AG09319 (cell line): ENCODE measurements around the gene ZNF236.
A peak's percentile ranks its signal among the peaks of the same experiment; 100 is the strongest.

Experiments used
- DNase-seq: peaks from one replicate; pipeline ENCODE4 v3.0.0-alpha.2; 2010; ENCODE audit warnings: low read depth; ENCODE audit errors: extremely low read depth
- TF ChIP-seq, protein P1 (sequence below): IDR thresholded peaks from 2 replicates; pipeline ENCODE4 v1.5.1; 2011; ENCODE audit warnings: low read depth, mild to moderate bottlenecking, inconsistent platforms, low read length, moderate library complexity

ZNF236 gene

DNA sequence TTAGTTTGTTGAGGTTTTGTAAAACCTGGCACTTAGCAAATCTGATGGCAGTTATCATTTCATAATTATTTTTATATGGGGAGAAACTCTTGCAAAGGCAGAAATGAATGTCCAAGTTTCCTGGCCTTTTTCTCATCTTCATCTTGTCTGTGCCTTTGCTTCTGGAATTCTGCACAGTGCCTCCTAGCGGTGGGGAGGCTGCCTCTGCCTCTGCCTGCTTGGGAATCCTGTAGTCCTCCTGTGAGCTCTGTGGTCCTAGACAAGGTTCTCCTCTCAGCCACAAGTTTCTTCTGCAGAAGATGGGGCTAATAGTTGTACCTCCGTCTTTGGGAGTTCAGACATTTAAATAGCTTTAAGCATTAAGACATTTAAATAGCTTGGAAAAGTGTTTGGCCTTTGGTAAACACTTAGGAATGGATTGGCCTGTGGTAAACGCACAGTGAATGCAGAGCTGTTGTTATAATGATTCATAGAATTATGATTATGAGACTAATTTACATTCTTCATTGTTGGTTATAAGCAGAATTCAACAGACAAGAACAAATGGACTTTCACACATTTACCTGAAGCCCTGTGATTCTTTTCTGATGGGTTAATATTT is 101.2 kb downstream of the ZNF236 start:
- DNase-seq: no peak
- TF ChIP-seq, protein P1, sequence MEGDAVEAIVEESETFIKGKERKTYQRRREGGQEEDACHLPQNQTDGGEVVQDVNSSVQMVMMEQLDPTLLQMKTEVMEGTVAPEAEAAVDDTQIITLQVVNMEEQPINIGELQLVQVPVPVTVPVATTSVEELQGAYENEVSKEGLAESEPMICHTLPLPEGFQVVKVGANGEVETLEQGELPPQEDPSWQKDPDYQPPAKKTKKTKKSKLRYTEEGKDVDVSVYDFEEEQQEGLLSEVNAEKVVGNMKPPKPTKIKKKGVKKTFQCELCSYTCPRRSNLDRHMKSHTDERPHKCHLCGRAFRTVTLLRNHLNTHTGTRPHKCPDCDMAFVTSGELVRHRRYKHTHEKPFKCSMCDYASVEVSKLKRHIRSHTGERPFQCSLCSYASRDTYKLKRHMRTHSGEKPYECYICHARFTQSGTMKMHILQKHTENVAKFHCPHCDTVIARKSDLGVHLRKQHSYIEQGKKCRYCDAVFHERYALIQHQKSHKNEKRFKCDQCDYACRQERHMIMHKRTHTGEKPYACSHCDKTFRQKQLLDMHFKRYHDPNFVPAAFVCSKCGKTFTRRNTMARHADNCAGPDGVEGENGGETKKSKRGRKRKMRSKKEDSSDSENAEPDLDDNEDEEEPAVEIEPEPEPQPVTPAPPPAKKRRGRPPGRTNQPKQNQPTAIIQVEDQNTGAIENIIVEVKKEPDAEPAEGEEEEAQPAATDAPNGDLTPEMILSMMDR: peak; percentile 40

DNA sequence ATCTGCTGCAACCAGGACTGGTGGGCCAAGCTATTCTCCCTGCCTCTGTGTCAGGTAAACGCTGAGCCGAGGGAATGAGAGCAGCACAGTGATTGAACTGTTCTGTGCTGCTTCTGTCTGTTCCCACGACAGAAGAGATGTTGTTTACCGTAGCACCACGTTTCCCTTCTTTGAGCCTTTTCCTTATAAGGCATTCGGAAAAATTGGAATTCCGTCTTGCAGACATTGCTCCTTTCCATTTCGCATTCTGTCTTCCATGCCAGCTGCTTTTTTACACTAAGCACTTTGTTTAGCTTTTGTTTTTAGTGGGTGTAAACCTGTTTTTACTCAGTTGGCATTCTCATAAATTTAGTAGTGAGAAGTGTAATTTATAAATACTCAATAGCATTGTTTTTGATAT is 103.1 kb downstream of the ZNF236 start:
- TF ChIP-seq, protein P1: no peak
- DNase-seq: no peak

DNA sequence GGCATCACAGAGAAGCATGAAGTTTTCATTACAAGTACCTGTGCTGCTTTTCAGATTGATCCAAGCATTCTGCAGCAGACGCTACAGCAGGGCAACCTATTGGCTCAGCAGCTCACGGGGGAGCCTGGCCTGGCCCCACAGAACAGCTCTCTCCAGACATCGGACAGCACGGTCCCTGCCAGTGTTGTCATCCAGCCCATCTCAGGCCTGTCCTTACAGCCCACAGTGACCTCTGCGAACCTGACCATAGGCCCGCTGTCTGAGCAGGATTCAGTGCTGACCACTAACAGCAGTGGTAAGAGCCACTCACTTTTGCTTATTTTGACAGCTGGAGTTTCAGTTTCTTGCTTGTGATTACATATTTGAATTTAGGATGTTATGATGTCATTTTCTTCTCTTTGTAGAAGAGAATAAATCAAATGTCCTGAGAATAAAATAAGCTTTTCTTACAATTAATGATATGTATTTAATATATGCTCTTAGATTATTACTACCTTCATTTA is 104.9 kb downstream of the ZNF236 start:
- TF ChIP-seq, protein P1: no peak
- no peak for DNase-seq

DNA sequence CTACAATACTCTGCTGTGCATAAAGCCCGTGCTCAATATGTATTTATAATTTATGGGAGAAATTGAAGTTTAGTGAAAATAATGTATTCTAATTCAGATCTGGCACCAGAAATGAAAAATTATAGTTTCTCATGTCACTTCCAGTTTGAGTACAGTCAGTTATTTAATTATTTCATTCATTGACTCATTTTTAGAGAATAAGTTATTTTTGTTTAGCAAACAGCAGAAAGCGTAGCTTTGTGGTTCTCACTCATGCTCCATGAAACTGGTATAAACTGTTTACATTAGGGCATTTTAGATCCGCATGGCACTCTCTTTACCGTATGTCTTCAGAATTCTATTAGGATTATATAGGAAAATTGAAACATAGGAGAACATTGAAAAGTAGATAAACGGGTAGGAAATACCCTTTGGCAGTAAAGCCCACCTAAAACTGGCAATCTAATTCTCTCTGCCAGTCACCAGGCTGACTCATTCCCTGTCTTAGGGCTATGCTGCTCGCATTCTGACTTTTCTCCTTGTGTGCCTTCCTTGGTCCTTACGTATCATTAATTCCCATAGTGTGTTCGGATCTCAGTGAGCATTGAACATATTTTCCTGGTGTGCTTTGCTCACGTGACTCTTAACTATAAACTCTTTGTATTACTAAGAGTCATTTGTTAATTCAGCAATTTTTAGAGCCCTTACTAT is 106.0 kb downstream of the ZNF236 start:
- TF ChIP-seq, protein P1: no peak
- no peak for DNase-seq

DNA sequence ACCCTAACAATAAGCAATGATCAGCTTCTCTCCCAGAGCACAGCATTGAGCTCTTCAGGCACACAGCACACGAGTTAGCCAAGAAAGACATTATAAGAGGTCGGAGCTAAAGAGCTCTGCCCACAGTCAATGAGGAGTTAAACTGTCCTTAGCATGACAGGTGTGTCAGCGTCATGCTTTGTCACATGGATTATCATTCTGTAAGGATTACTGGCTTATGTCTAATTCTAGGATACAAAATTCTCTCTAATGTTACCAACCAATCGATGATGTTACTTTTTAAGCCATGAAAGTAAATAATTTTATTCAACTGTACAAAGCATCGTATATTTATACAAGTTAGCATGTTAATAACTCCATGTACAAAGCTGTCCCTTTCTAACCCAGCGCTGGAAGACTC is 108.8 kb downstream of the ZNF236 start:
- TF ChIP-seq, protein P1: no peak
- no peak for DNase-seq

DNA sequence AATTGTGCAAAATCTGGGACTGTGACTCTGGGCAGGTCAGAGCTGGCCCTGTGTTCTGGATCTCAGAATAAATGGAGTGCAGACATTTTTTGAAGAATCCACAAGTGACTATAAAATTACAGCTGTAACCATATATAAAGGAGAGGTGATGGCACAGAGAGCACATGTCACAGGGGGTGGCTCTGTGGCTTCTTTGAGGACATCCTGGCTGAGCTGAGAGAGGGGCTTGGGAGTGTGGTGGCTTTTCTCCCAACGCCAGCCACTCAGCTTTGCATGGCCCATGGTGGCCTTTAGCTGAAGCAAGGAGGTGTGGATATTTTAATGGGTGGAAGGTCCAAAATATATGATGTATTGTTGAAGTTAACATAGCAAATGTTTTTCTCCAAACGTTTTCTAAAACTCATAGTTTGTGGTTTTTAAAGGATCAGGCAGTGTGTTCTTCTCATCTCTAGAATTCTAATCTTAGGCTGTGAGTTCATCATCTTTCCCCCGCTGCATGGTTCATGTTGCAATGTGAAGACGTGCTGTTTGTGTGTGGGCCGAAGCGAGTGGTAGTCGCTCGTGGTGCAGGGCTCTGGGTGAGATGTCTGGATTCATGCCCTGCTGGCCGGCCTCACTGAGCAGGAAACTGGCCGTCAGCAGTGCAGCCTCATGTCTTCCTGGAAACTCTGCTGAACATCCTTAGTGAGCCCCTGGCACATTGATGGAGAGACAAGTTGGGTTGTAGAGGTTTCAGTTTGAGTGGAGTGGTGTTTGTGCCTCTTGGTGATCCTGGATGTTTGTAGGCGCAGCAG is 109.9 kb downstream of the ZNF236 start:
- TF ChIP-seq, protein P1: no peak
- no peak for DNase-seq
